ENCODE measurements around the gene LYZL4.

- TF ChIP-seq CTCF (IDR thresholded peaks at IDR 0.05) (no peak), USF1 (IDR thresholded peaks at IDR 0.05; ENCODE audit: borderline replicate concordance, low read depth) (no peak), RXRA (IDR thresholded peaks at IDR 0.05; ENCODE audit: borderline replicate concordance, low read depth) (no peak), MAX (IDR thresholded peaks at IDR 0.05; ENCODE audit: low read depth) (no peak), POLR2AphosphoS5 (IDR thresholded peaks at IDR 0.05; ENCODE audit: low read depth, low read length) (no peak), EZH2phosphoT487 (IDR thresholded peaks at IDR 0.05; ENCODE audit: borderline replicate concordance, low read depth) (no peak), TCF12 (IDR thresholded peaks at IDR 0.05) (no peak), FOSL2 (IDR thresholded peaks at IDR 0.05; ENCODE audit: borderline replicate concordance, low read depth) (no peak), ELF1 (IDR thresholded peaks at IDR 0.05) (no peak), SMC3 (IDR thresholded peaks at IDR 0.05; ENCODE audit: low read depth, low read length) (no peak), EP300 (IDR thresholded peaks at IDR 0.05; ENCODE audit: borderline replicate concordance in 1 of 2, low read depth in 1 of 2, low read length in 1 of 2) (no peak), RAD21 (IDR thresholded peaks at IDR 0.05; ENCODE audit: low read length) (no peak), NFIC (IDR thresholded peaks at IDR 0.05; ENCODE audit: borderline replicate concordance) (no peak)
These were observed 35.1 kb downstream of the LYZL4 start for GRCh38 chr3:42375121-42375800.
